GM10847 (cell line): ENCODE measurements around the gene BCKDHA.

ENCODE experiments used
- POLR2A ChIP-seq: IDR thresholded peaks from 2 replicates; pipeline ENCODE4 v1.6.1; 2011; ENCODE audit not compliant: insufficient read length; ENCODE audit errors: extremely low read depth

Gene BCKDHA

GRCh38 chr19:41412953-41413352 is 15.3 kb downstream of the BCKDHA start:
- no peak for TF ChIP-seq POLR2A

DNA sequence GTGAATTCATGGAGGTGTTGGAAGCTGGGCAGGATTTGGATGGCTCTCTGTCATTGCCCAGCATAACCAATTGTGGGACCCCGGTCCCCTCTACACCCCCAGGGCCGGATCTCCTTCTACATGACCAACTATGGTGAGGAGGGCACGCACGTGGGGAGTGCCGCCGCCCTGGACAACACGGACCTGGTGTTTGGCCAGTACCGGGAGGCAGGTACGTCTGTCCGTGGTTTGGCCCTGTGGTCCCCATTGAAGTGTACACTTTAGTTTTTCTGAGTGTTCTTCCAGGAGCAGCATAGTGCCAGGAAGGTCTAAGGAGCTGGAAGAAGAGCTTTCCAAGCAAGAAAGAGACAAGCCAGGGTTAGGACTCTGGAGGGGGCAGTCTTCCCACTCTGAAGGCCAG is 16.3 kb downstream of the BCKDHA start:
- no peak for TF ChIP-seq POLR2A

GRCh38 chr19:41414461-41414860 is 16.8 kb downstream of the BCKDHA start:
- no peak for TF ChIP-seq POLR2A

DNA sequence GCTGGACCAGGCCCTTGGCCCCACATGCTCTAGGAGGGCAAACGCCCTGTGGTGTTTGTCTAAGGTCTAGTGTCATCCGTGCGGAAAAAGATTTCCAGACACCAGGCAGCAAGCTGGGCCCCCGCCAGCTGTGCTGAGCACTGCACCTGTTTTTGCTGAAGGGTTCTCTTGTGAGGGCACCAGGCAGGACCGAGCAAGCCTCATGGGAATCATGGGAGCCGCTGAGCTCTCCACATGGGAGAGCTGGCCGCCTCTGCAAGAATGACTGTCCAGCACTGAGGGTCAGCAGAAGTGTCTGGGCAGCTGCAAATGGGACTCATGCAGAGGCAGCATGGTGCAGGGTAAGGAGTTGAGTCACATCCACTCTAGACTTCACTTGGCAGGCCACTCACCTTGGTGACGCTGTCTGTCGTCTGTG is 17.5 kb downstream of the BCKDHA start:
- TF ChIP-seq POLR2A = no peak

DNA sequence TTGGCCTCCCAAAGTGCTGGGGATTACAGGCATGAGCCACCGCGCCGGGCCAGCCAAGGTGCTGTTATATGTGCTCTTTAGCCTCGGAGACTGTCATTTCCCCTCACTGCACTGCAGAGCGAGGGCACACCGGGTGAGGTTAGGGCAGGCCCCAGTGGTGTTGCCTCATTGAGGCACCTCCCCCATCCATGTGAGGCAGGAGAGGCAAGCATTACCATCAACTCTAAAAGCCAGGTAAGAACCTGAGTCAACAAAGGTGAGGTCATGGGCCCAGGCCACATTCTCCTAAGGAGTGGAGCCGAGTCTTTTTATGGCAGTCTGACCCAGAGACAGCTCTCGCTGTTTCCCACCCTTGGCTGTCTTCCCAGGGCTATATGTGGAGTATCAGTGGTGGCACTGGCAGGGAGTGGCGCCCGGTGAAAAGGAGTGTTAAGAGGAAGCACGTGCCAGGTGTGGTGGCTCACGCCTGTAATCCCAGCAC is 18.6 kb downstream of the BCKDHA start:
- TF ChIP-seq POLR2A = no peak

- TF ChIP-seq POLR2A = no peak
Measured at GRCh38 chr19:41420101-41420880, 22.7 kb downstream of the BCKDHA start.

DNA sequence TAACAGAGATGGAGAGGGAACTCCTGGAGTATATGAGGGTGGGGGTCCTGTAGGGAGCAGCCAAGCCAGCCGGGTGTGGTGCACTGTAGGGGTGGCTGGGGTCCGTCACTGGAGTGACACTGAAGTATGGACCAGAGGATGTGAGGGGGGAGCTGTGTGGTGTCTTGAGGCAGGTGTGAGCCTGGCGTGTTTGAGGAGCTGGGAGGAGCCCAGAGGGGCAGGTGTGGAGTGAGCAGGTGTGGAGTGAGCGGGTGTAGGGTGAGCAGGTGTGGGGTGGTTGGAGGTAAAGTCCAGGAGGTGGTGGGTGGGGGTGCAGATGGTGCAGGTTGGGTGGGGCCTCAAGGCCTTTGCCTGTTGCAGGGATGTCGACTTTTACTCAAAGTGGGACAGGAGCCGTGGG is 23.7 kb downstream of the BCKDHA start:
- TF ChIP-seq POLR2A = no peak

DNA sequence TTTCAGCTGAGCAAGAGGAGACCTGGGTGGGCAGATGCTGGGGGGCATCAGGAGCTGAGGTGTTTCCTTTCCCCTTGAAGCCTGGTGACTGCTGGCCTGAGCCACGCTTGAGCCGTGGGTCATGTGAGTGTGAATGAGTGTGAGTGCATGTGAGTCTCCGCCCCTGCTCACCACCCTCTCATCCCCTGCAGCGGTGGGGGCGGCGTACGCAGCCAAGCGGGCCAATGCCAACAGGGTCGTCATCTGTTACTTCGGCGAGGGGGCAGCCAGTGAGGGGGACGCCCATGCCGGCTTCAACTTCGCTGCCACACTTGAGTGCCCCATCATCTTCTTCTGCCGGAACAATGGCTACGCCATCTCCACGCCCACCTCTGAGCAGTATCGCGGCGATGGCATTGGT is 24.4 kb downstream of the BCKDHA start:
- no peak for TF ChIP-seq POLR2A

- no peak for TF ChIP-seq POLR2A
Measured at GRCh38 chr19:41422456-41422855, 24.8 kb downstream of the BCKDHA start.

DNA sequence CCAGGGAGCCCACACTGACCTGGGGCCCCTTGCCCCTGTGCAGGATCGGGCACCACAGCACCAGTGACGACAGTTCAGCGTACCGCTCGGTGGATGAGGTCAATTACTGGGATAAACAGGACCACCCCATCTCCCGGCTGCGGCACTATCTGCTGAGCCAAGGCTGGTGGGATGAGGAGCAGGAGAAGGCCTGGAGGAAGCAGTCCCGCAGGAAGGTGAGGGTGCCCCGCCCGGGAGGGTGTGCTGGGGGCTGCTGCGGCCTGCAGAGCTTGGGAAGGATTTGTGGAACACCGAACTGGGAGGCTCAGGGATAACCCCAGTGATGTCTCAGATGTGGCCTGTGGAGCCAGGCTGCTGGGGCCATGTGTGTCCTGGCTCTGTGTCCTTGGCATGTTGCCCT is 25.3 kb downstream of the BCKDHA start:
- TF ChIP-seq POLR2A = no peak

- no peak for TF ChIP-seq POLR2A
Measured at GRCh38 chr19:41424335-41425173, 26.9 kb downstream of the BCKDHA start.

GRCh38 chr19:41425174-41426115 is 27.8 kb downstream of the BCKDHA start:
- no peak for TF ChIP-seq POLR2A

- no peak for TF ChIP-seq POLR2A
Measured at GRCh38 chr19:41426116-41426841, 28.7 kb downstream of the BCKDHA start.

DNA sequence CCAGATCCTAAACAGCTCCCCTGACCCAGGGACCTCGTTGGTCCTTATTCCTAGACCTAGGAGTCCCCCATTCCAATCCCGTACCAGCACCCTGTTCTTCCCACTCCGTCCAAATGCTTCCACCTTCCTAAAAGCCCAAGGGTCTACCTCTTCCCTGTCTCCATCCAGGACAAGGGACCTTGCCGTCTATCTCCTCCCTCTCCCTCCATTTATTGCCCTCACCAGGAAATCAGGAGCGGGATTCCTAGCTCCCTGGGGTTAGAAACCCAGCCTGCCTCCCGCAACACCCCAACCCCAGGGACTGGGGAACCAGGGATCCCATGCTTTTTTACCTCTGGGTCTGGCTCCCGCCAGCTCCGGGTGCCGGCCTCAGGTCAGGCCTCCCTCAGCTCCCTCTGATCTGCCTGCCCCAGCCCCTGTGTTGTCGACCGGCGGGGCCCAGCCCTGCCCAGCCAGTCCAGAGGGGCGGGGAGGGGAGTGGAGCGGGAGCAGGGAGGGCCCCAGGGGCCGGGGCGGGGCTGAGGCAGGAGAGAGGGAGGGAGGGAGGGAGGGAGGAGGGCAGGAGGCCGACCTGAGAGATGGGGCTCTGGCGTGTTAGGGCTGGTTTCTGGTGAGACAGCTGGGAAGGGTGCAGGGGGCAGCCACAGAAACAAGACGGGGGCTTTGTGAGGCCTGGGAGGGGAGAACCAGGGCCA is 29.5 kb downstream of the BCKDHA start, which contains the start of gene B3GNT8:
Gene B3GNT8 (minus strand): TSS at position 423 of the 695 bp plus-strand sequence. CDS start 596 bp downstream, outside the sequence.
- no peak for TF ChIP-seq POLR2A
